Measurements from ENCODE around the gene CHPT1. TPM values are rescaled to one million over a fixed set of nuclear protein-coding genes. Genes with fewer than 3 reads are reported as not detected.
"Not testable (repeated sequence)": the region's sequence is repeated elsewhere in the genome, so short reads cannot be mapped to it uniquely, and the experiment has no call there.

CHPT1 gene
- total RNA-seq, 1 donor from 2014 or later, result 56.6 TPM

DNA sequence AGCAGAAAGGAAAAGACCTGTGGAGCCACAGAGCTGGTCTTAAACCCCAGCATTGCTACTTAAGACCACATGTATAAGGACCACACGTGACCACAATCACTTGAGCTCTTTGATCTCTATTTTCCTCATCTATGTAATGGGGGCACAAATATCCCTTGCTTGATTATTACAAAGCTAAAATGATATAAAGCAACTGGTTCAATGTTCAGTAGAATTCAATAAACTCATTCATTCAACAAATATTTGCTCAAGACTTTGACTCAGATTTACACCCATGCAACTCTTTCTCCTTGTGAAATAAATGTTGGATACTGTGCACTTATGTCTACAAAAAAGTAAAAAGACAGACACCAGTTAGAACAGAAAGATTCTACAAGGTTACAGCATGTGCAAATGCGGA lies 21.9 kb upstream of the CHPT1 start:
- no peak overlapping the region for H3K27ac ChIP-seq
- H3K27me3 ChIP-seq, result no peaks in the 10 kb centered on the region
- no peak overlapping the region for H3K4me3 ChIP-seq
- no peaks in the 10 kb centered on the region for H3K9me3 ChIP-seq
- no peaks in the 10 kb centered on the region for H3K36me3 ChIP-seq
- TF ChIP-seq, protein P1, sequence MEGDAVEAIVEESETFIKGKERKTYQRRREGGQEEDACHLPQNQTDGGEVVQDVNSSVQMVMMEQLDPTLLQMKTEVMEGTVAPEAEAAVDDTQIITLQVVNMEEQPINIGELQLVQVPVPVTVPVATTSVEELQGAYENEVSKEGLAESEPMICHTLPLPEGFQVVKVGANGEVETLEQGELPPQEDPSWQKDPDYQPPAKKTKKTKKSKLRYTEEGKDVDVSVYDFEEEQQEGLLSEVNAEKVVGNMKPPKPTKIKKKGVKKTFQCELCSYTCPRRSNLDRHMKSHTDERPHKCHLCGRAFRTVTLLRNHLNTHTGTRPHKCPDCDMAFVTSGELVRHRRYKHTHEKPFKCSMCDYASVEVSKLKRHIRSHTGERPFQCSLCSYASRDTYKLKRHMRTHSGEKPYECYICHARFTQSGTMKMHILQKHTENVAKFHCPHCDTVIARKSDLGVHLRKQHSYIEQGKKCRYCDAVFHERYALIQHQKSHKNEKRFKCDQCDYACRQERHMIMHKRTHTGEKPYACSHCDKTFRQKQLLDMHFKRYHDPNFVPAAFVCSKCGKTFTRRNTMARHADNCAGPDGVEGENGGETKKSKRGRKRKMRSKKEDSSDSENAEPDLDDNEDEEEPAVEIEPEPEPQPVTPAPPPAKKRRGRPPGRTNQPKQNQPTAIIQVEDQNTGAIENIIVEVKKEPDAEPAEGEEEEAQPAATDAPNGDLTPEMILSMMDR (IDR thresholded peaks at IDR 0.05), result no peak
- no peak for DNase-seq (ENCODE audit: low spot score in 2 of 2)
- no peaks in the 10 kb centered on the region for H3K4me1 ChIP-seq
- intact Hi-C loops (cut with DNase I), result no loop called here

DNA sequence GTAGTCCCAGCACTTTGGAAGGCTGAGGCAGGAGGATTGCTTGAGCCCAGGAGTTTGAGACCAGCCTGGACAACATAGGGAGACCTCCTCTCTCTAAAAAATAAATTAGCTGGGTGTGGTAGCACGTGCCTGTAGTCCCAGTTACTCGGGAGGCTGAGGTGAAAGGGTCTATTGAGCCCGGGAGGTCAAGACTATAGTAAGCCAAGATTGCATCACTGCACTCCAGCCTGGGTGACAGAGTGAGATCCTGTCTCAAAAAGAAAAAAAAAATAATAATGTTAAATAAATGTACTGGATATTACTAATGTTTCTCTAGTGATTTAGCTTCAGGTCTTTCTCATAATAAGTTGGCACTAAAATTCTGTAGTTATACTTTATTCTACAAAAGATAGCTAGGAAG lies 20.9 kb upstream of the CHPT1 start:
- H3K9me3 ChIP-seq; H3K27me3 ChIP-seq; intact Hi-C loops (cut with DNase I); H3K4me1 ChIP-seq; DNase-seq (ENCODE audit: low spot score in 2 of 2); H3K27ac ChIP-seq; H3K36me3 ChIP-seq; H3K4me3 ChIP-seq: not testable (repeated sequence)

DNA sequence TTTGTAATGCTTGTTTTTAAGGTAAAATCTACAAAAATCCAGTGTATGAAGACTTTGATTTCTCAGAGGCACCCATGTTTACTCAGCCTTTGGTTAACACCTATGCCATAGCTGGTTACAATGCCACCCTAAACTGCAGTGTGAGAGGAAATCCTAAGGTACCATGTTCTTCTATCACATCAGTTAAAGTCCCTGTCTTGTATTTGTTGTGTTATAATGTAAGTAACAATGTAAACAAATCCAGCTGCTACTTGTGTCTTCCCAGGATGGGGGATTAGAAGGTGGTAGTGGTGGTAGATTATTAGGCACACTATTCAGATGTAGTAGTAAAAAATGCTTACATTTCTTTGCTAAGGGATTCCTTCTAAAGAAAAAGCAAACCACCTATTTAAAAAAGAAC lies 19.4 kb upstream of the CHPT1 start:
- TF ChIP-seq, protein P1 (IDR thresholded peaks at IDR 0.05), result no peak
- Histone ChIP-seq H3K36me3 (no peaks in the 10 kb centered on the region), H3K27me3 (no peaks in the 10 kb centered on the region), H3K27ac (no peak overlapping the region), H3K4me1 (no peaks in the 10 kb centered on the region), H3K4me3 (no peak overlapping the region), H3K9me3 (no peaks in the 10 kb centered on the region)
- DNase-seq (ENCODE audit: low spot score in 2 of 2), result no peak
- intact Hi-C loops (cut with DNase I), result no loop called here

DNA sequence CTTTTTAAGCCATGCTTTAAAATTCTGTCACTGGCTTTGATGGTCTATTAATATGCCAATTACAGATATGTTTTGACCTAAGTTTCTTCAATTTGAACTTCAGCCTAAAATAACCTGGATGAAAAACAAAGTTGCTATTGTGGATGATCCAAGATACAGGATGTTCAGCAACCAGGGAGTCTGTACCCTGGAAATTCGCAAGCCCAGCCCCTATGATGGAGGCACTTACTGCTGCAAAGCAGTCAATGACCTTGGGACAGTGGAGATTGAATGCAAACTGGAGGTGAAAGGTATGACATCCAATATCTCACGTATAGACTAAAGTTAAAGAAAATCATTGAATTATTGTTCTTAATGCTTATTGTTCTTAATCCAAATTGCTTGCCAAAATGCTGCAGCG lies 17.2 kb upstream of the CHPT1 start:
- DNase-seq (ENCODE audit: low spot score in 2 of 2), result no peak
- H3K27me3 ChIP-seq, result no peaks in the 10 kb centered on the region
- H3K9me3 ChIP-seq, result no peaks in the 10 kb centered on the region
- intact Hi-C loops (cut with DNase I), result no loop called here
- H3K36me3 ChIP-seq, result no peaks in the 10 kb centered on the region
- H3K4me3 ChIP-seq, result no peak overlapping the region
- H3K27ac ChIP-seq, result no peak overlapping the region
- no peaks in the 10 kb centered on the region for H3K4me1 ChIP-seq
- TF ChIP-seq, protein P1 (IDR thresholded peaks at IDR 0.05), result no peak

DNA sequence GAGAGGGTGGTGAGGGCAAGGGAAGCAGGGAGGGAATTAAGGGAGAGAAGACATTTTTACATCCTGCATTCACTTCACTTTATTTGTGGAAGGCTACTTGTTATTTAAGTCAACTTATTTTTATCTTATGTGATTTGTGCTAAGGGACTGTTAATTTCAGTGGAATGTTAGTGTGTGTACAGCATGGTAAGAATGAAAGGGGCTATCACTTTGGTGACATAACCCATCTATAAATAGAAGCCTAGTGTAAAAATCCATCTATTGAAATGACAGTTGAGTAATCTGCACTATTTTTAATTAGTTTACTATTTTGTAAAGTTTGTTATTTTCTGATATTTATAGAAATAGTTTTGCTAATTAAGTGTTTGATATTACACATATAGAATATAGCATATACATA lies 16.8 kb upstream of the CHPT1 start:
- no peak overlapping the region for H3K27ac ChIP-seq
- no peaks in the 10 kb centered on the region for H3K36me3 ChIP-seq
- H3K4me1 ChIP-seq, result no peaks in the 10 kb centered on the region
- no peak overlapping the region for H3K4me3 ChIP-seq
- no peak for DNase-seq (ENCODE audit: low spot score in 2 of 2)
- TF ChIP-seq, protein P1 (IDR thresholded peaks at IDR 0.05), result no peak
- intact Hi-C loops (cut with DNase I), result no loop called here
- H3K27me3 ChIP-seq, result no peaks in the 10 kb centered on the region
- H3K9me3 ChIP-seq, result no peaks in the 10 kb centered on the region

DNA sequence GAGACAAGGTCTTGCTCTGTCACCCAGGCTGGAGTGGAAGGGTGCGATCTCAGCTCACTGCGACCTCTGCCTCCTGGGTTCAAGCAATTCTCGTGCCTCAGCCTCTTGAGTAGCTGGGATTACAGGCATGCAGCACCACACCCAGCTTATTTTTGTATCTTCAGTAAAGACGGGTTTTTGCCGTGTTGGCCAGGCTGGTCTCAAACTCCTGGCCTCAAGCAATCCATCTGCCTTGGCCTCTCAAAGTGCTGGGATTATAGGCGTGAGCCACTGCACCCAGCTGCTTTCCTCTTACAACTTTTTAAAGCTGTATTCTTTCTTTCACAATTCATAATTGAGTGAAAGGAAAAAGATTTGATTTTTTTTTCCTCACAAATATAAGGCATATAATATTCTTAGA lies 15.8 kb upstream of the CHPT1 start:
- H3K4me3 ChIP-seq; H3K36me3 ChIP-seq; H3K27ac ChIP-seq; H3K9me3 ChIP-seq; H3K27me3 ChIP-seq; H3K4me1 ChIP-seq; DNase-seq (ENCODE audit: low spot score in 2 of 2); intact Hi-C loops (cut with DNase I): not testable (repeated sequence)

DNA sequence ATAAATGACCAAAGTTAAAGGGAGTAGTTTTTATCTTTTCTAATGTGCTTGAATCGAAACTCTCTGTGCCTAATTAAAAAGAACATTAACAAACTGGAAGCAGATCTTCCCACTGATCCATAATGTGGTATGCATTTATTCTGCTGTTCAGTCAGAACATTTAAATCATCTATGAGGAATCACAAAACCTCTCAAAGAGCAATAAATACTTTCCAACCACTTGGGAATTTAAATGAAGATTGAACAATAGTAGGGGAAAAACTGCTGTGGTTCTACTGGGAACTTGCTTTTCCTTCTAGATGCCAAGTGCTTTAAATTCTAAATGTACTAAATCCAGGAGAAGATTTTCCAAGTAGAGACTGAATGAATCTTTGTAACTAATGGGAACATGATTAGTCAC lies 12.3 kb upstream of the CHPT1 start:
- Histone ChIP-seq H3K4me1 (no peaks in the 10 kb centered on the region), H3K36me3 (no peaks in the 10 kb centered on the region), H3K27me3 (no peaks in the 10 kb centered on the region), H3K27ac (no peak overlapping the region), H3K4me3 (no peak overlapping the region), H3K9me3 (no peaks in the 10 kb centered on the region)
- intact Hi-C loops (cut with DNase I), result no loop called here
- DNase-seq (ENCODE audit: low spot score in 2 of 2), result no peak
- TF ChIP-seq, protein P1 (IDR thresholded peaks at IDR 0.05), result no peak
